NCI-H1694 (cell line): ENCODE measurements around the gene SF3A1.

Experiments used
- DNase-seq: peaks from one replicate; lab custom pipeline; 2025; lab: John Stamatoyannopoulos, UW

SF3A1 gene

DNA sequence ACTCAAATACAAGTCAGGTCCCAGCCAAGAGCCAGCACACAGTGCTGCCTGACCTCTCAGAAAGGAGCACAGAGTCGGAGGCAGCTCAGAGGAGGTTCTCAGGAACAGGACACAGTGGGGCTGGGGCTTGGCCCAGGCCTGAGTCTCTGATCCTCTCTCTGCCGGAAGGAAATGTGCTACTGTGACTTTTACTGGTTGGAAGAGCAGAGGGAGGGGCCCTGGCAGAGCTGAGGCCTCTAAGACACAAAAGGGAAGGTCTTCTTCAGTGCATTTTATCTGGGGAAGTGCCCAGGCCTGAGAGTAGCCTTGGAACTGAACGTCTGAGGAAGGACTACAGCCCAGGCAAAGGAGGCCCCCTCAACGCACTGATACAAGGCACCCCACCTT, 51.2 kb downstream of the SF3A1 start:
- DNase-seq: no peak

DNA sequence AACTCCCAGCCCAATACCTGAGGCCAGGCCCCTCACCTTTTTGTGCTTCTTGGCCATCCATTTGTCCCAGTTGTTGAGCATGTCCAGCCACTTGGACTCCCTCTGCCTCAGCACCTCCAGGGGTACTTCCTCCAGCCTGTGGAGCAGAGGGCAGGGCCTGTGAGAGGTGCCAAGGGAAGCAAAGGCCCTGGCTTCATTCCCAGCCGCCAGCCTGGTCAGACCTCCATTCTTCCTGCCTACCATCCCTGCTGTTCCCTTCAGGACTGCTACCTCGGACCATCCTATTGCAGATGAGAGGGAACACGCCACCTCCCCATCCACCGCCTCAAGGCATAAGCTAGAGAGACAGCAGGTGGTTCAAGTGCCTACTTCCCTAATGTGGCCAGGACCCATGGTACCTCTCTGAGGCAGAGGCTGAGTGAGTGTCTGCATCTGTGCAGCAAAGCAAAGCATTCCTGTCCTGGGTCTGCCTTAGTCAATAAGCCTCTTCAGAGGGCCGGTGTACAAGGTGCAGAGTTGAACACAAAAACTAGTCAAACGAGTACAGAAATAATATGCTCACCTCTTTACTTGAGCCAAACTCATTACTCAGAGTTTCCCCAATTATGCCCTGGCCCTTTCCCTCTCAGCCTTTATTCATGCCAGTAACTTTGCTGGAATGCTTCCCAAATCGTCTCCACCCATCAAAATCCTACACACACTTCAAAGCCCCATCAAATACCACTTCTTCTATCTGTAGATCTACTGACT, 52.0 kb downstream of the SF3A1 start:
- DNase-seq: no peak

DNA sequence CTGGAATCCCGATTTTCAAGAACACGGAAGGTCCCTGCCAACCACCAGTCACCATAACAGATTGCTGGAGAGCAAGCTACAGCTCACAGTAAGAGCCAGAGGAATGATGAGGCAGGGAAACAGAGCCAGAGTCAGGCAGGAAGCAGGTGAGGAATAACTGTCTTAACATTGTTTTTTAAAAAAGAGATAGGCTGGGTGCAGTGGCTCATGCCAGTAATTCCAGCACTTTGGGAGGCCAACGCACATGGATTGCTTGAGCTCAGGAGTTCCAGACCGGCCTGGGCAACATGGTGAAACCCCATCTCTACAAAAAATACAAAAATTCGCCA, 53.9 kb downstream of the SF3A1 start:
- no peak for DNase-seq

DNA sequence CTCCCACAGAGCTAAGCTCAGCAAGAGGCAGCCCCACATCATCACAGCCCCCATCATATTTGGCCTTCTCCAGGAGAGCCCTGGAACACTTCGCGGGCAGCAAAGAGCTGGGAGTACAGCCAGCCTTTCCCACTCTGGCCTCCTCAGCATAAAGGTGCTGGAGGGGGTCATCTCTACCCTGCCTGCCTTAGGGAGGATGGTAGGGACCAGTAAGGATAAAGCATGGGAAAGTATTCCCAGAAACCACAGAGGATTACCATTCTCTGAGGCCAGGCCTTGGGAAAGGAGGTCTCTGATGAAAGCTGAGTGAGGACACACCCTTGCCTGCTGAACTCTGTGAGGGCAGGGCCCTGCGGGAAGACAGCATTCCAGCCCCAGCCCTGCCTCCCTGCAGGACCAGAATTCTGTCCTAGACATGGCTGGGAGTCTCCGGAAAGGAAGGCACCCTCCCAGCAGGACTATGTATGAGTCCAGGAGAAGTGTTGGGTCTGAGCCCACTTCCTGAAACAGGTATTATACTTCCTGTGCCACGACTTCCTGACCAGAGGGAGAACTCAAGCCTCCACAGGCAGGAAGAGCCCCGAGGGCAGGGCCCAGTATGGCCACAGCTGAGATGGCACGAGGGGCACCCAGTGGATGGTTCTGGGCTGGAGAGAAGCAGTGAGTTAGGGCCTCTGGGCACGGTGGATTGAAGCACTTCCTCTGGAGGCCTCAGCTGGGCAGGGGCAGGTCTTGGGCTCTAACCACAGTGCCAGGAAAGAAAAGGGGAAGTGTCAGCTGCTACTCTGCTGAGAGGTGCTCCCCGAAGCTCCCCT, 54.5 kb downstream of the SF3A1 start:
- DNase-seq: no peak

DNA sequence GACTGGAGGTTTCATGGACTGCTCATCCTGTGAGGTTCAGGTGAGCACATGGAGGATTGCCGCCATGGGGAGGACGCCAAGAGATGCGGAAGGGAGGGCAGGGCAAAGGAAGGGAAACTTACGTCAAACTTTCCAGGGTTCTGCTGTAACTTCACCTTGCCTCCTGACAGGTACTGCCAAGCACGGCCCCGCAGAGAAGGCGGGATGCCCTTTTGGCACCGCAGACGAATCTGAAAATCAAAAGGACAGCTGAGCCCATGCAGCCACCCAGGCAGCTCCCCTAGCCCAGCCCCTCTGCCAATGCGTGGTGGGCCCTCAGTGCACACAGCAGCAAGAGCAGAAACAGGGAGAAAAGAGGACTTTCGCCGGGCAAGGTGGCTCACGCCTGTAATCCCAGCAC, 57.4 kb downstream of the SF3A1 start:
- no peak for DNase-seq

DNA sequence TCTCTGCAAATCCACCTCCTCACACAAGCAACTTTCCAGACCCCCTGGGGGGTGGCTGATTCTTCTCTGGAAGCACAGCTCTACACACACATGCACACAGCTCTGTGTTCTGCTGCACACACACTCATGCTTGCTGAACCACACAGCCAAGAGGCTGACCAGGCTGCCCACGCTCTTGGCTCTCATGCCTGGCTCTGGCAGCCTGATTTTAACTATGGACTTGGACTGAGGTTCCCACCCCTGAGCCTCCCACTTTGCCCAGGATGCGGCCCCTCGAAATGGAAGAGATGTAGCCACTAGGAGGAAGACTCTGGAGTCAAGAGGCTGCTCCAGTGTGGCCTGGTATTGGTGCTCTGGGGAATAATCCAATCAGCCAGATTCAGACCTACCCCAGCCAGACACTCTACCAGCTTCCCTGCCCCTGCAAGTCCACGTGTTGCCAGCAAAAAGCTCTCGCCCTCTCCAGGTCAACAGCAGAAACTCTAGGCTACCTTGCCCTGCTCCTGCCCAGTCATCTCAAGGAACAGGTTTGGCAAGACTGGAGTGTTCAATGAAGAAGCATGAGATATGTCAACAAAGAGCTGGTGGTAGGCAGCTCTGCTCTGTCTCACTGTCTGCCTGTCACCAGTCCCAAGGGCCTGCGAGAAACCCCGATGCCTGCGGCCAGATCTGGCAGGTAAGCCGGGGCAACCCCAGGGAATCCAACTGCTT, 58.5 kb downstream of the SF3A1 start:
- DNase-seq: no peak

DNA sequence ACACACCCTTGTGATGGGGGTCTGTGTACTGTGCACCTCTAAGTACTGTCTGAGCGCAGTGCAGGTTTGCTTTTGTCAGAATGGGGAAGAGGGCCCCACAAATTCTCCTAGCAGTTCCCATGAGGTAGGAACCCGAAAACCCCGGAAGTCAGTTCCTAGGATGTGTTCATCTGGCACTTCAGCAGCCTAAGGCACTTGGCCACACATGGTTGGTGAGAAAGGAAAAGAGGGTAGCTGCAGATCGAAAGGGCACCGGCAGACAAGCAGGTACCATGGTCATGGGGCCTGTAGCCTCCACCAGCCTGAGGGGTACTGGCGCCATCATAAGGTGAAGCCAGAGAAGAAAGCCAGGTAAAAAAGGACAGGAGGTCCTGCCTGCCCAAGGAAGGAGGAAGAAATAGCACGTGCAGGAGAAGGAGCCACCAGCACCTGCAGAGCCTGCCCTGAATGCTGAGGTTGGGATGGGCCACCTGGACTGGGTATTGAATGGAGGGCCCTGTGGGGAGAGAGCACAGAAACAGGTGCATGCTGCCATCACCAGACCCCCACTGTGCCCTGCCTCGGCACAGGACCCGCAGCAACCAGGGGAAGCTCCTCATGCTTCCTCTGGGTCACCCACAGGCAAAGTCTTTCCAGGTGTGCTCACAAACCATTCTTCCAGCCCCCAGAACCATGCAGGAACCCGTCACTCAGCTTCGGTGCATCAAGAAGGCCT, 59.3 kb downstream of the SF3A1 start:
- no peak for DNase-seq

DNA sequence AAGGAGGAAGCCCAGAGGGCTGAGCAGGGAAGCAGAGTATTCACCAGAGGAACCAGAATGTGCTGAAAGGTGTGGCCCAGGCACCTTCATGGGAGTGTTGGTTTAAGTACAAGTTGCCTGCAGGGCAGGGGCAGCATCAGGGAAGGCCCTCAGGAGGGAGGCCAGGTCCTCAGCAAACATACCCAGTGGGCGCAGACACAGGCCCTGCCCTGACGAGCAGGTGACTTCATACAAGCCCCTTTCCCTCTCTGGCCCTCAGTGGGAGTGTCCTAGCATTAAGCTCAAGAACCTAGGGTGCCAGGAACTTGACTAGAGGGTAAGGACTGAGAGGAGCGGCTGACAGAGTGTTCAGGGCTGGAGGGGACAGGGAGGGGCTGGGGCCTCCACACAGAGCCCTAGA, 59.9 kb downstream of the SF3A1 start:
- no peak for DNase-seq

DNA sequence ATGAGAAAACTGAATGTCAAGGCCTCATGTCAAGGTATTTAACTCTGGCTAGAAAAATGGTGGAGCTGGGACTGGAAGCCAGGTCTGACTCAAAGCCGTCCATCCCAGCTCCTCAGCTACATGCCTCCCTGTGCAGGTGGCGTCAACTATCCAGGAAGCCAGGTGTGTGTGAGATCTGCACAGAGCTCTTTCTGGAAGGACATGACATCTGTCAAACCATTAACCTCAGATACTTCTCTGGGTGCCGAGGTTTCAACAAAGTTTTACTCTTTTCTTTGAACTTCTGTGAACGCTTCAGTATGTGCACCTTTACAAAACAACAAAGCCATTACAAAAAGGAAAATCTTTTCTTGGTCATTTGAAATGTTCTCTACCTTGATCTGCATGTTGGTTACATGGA, 60.4 kb downstream of the SF3A1 start:
- DNase-seq: no peak

DNA sequence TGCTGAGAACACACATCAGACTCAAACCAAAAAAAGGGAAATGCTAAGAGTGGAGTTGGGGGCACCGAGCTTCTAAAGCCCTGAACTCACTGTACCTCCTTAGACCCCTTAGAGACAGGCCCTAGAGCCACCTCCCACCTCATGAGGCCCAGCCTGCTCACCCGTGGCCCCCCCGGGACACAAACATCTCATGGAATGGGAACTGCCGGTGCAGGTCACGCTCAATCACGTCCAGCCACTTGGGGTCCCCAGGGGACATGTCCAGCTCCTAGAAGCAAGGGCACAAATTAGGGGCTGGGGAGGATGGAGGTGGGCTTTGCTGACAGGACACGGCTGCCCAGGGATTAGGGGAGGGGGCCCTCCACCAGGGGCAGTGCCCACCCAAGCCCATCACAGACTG, 61.1 kb downstream of the SF3A1 start:
- DNase-seq: no peak

DNA sequence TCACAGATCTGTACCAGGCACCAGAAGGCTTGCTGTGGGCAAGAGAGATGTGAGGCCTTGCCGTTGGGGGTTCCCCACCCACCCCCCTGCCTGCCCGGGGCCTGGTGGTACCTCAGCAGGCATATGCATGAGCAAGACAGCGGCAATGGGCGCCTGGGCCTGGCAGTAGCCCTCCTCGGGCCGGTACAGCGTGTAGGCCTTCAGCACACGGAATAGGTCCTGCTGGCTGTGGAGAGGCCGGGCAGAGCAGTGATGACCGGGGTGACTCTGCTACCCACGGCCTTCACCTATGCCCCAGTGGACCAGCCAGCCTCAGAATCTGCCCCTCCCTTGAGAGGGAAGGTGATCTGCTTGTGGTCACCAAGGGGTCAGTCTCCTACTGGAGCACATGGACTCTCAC, 61.9 kb downstream of the SF3A1 start:
- DNase-seq: no peak

DNA sequence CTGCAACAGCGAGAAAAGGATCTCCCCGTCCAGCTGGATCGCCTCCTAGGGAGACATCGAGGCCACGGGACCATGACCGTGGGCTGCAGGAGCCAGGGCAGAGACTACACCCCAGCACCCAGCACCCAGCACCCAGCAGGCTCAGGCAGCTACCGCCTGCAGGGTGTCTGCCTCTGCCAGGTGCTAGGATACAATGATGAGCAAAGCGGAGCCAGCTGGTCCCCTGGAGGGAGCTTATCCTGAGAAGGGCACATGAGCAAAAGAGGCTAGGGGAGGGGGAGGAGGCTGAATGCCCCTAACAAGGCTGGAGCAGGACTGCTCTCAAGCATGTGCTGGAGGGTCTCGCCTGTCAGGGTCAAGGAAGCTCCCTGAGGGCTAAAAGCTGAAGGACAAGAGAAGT, 62.6 kb downstream of the SF3A1 start:
- DNase-seq: no peak

DNA sequence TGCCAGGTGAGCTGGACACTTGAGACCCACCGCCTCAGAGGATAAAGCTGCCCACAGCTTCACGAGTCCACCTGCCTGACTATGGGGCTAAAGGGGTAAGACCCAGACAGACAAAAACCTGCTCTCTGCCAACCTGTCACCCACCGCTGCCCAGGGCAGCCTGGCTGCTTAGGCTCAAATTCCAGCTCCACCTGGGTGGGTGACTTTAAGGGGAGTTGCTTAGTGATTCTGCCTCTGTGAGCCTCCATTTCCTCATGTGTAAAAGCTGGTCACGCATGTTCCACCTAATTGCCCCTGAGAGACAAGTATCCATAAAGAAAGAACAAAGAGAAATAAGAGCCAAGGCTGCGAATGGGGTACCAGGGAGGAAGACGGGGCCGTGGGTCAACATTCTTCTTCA, 63.7 kb downstream of the SF3A1 start:
- no peak for DNase-seq

DNA sequence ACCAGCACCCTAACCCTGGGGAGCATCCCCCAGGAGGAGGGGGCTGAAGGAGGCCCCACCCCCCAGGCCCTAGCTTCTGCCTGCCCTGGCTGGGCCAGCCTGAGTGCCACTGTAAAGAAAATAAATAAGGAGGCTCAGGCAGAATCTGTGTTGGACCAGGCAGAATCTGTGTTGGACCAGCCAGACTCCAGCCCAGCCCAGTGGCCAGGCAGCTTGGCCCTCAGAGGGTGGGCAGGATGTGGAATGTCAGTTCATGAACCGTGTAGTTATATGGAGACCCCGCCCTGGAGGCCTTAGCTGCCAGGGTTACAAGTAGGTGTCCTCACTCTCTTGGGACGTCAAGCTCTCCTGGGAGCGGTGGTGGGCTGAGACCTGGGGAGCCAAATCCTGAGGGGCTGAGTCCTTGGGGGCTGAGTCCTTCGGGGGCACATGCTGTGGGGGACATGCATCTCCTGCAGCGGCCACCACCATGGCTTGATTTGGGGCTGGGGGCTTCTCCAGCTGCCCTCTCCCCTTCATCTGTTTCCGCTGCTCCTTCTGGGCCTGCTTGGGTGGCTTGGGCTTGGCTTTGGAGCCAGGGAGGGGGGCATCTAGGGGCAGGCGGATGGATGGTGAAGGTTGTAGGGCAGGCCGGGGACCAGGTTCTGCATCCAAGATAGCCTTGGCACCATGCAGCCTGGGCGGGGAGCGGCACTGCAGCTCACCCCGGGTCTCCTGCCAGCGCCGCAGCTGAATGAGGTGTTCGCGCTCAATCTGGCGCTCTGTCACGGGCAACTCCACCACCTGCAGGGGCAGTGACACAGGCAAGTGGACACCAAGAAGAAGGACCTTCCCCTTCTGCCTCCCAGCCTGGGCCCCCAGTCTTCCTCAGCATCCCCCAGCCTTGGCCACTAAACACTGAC, 64.4 kb downstream of the SF3A1 start:
- no peak for DNase-seq

DNA sequence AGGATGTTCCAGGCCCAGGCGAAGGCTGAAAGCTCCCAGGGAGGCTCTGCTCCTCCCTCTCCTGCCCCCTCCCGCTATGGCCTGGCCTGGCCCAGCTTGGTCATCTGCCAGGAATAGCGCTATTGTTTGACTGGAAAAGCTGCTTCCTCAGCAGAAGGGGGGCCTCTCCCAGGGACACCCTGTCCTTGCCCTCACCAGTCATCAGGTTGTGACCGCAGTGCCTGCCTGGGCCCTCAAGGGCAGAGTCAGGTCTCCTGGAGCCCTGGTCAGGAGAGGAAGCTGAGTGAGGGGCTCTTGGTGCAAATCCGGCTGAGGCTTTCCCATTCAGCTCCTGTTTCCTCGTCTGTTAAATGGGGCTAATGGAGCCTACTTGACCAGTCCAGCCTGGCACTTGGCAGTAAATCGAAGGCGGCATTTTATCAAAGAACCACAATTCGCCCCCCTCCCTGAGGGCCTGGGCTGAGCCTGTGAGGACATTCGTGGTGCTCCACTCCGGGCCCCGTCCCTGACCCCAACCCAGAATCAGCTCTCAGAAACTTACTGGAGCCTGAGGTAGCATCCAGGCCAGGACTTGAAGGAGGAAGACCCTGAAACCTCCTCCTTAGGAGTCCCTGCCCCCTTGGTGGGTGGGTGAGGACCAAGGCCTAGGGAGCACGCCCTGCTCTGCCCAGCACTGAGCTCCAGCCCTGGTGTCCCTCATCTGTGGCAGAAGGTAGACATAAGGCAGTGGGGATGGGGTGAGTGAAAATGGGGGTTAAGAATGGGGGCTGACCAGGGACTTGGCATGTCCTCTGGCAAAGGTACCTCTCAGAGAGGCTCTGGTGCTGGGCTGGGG, 65.4 kb downstream of the SF3A1 start:
- no peak for DNase-seq

DNA sequence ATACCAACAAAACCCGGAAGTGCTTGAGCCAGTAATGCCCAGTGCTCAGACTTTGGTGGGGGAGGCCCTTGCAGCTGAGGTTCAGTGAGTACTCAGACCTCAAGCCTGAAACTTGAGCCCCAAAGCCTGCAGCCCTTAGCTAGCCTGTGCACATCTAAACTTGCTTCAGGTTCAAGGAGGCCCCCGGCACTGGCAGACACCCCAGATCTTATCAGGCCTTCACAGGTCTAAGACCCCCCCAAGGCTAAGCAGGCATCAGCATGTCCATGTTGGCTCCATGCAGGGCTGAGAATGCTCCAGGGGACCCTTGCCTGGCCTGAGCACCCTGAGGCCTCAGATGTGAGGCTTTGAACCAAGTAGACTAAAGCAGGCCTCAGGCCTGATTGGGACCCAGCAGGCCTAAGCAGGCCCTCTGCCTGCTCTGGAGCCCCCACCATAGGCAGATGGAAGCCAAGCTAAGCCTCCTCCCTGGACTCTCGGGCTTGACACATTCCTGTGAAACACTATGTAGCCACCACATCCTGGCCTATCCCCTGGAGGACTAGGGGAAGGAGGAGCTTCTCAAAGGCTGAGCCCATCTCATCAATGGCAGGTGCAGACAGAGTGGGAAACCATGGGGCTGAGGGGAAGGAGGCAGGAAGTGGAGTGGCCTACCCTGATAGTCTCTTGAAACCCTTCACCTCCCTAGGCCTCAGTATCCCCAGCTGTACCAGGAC, 66.2 kb downstream of the SF3A1 start:
- no peak for DNase-seq

DNA sequence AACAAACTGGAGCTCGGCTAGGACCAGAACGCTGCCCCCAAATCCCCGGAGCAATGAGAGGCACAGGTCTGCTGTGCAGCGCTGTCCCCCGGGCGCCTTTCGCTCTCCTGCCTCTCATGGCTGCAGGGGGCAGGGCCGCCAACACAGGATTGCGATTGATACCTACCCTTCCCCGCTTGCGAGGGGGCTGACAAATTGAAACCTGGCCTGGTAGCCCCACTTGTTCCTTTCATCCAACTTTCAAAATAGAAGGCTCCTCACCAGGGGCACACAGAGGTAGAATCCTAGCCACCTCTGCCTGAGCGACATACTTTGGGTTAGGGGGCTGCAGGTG, 66.7 kb downstream of the SF3A1 start:
- no peak for DNase-seq

DNA sequence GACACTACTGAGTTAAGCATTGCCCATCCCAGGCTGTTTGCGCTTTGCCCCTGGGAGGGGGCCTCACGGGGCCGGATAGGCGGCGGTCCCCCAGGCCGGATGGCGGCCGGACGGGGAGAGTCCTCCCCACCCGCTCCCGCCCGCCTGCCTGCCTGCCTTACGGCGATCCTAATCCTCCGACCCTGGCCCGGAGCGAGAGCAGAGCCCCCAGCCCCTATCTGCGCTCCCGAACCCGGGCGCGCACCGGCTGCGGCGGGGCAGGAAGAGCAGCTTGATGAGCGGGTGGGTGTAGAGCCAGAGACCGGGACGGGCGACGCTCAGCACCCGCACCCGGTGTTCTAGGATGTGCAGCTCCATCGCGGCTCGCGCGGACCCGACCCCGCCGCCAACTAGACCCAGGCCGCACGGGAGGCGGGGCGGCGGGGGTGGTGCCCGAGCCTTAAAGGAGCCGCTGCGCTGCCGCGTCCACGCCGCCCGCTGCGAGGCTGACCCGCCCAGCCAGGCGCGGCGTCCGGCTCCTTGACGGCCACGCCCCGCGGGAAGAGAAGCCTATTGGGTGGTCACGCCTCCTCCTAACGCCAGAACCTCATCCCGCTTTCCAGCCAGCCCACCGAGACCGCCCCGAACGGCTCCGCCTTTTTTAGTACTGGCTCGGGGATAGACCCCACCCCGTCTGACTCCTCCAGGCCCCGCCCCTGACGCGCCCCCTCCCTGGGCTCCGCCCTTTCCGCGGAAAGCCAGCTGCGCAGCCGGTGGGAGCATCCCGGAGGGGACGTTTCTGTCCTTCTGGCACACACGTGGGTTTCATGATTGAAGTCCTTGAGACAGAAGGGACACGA, 67.3 kb downstream of the SF3A1 start, which contains the start of gene CASTOR1:
TSS of gene CASTOR1 (minus strand) at position 365 of the 839 bp plus-strand sequence. CDS start at position 357, 8 bp downstream.
- peak; percentile 90 for DNase-seq
